GM23338 (cell line): ENCODE data around the gene TM9SF4. TPM values are rescaled to one million over a fixed set of nuclear protein-coding genes. Genes with fewer than 3 reads are reported as not detected.

Source experiments
- ATAC-seq: fragments of 200-7000 bp; cut with Tn5 transposase; 3 replicates; pipeline ENCODE4 v1.9.1; 2020
- DNase-seq: peaks from one replicate; pipeline ENCODE4 v3.0.0-alpha.2; 2015; ENCODE audit warnings: low spot score
- H2AFZ ChIP-seq: fragments of 200-600 bp; sonication (generic); 2 replicates; pipeline ENCODE4 v1.8.0; 2016; ENCODE audit warnings: antibody characterized with exemption, mild to moderate bottlenecking, moderate library complexity
- H3F3A ChIP-seq: fragments of 200-600 bp; sonication (generic); replicated peaks from 2 replicates; pipeline ENCODE4 v1.8.0; 2017; ENCODE audit warnings: antibody characterized with exemption, mixed run types, low read depth
- H3K27ac ChIP-seq: fragments of 200-600 bp; sonication (generic); 2 replicates; pipeline ENCODE4 v1.6.1; 2016; ENCODE audit warnings: low read depth
- H3K27me3 ChIP-seq: fragments of 200-600 bp; sonication (generic); 2 replicates; pipeline ENCODE4 v1.8.0; 2016; ENCODE audit warnings: mild to moderate bottlenecking, mixed run types, moderate library complexity; ENCODE audit not compliant: insufficient read depth
- H3K36me3 ChIP-seq: fragments of 200-600 bp; sonication (generic); 2 replicates; pipeline ENCODE4 v1.8.0; 2016; ENCODE audit warnings: mild to moderate bottlenecking; ENCODE audit not compliant: insufficient read depth
- H3K4me1 ChIP-seq: fragments of 200-600 bp; sonication (generic); 2 replicates; pipeline ENCODE4 v1.8.0; 2016; ENCODE audit warnings: mild to moderate bottlenecking, moderate library complexity; ENCODE audit not compliant: insufficient read depth
- H3K4me2 ChIP-seq: fragments of 200-600 bp; sonication (generic); 2 replicates; pipeline ENCODE4 v1.7.1; 2017; ENCODE audit warnings: mixed run types
- H3K4me3 ChIP-seq: fragments of 200-600 bp; sonication (generic); 2 replicates; pipeline ENCODE4 v1.6.1; 2016; ENCODE audit warnings: mixed run types
- H3K79me2 ChIP-seq: fragments of 200-600 bp; sonication (generic); replicated peaks from 2 replicates; pipeline ENCODE4 v1.8.0; 2017; ENCODE audit warnings: mild to moderate bottlenecking; ENCODE audit not compliant: insufficient read depth
- H3K9me2 ChIP-seq: fragments of 200-600 bp; sonication (generic); 2 replicates; pipeline ENCODE4 v1.8.0; 2017; ENCODE audit not compliant: insufficient read depth
- H4K20me1 ChIP-seq: fragments of 200-600 bp; sonication (generic); replicated peaks from 2 replicates; pipeline ENCODE4 v1.8.0; 2017; ENCODE audit warnings: mild to moderate bottlenecking; ENCODE audit not compliant: insufficient read depth
- H3K27ac Mint-ChIP-seq: 2 replicates; pipeline ENCODE4 v1.8.0; 2020; ENCODE audit warnings: inconsistent platforms, mild to moderate bottlenecking, moderate library complexity, mixed read lengths
- H3K27me3 Mint-ChIP-seq: 3 replicates; pipeline ENCODE4 v1.8.0; 2022; ENCODE audit warnings: low read depth, mild to moderate bottlenecking, moderate library complexity, mixed read lengths, inconsistent platforms; ENCODE audit not compliant: insufficient read depth, poor library complexity
- H3K36me3 Mint-ChIP-seq: 3 replicates; pipeline ENCODE4 v1.8.0; 2021; ENCODE audit warnings: low read depth, mild to moderate bottlenecking, inconsistent platforms, moderate library complexity, mixed read lengths
- H3K4me1 Mint-ChIP-seq: 3 replicates; pipeline ENCODE4 v1.8.0; 2020; ENCODE audit warnings: mild to moderate bottlenecking, inconsistent platforms, mixed read lengths
- H3K4me3 Mint-ChIP-seq: 3 replicates; pipeline ENCODE4 v1.8.0; 2021; ENCODE audit warnings: moderate library complexity, mild to moderate bottlenecking, inconsistent platforms, mixed read lengths
- H3K9me3 Mint-ChIP-seq: 3 replicates; pipeline ENCODE4 v1.8.0; 2020; ENCODE audit warnings: moderate library complexity, mild to moderate bottlenecking, inconsistent platforms, mixed read lengths
- CREB1 ChIP-seq: fragments of 250-450 bp; sonication (Bioruptor Pico); IDR thresholded peaks from 2 replicates; pipeline ENCODE4 v1.5.0; 2020; ENCODE audit warnings: low read depth, mild to moderate bottlenecking, moderate library complexity
- CTCF ChIP-seq, 2 experiments: fragments of 200-600 bp in 1 of 2; sonication (generic) in 1 of 2; conservative IDR thresholded peaks; 2 replicates each; pipeline versions ENCODE4 v1.5.1 to v1.6.1; 2016 to 2017; ENCODE audit warnings: antibody characterized with exemption in 2 of 2, low read depth in 2 of 2, mild to moderate bottlenecking in 2 of 2, moderate library complexity in 1 of 2
- EZH2 ChIP-seq: fragments of 200-600 bp; sonication (generic); IDR thresholded peaks from one replicate; pipeline ENCODE4 v1.8.0; 2017; ENCODE audit warnings: antibody characterized with exemption, mild to moderate bottlenecking, low read depth; ENCODE audit not compliant: unreplicated experiment
- EZH2phosphoT487 ChIP-seq: fragments of 200-600 bp; sonication (generic); IDR thresholded peaks from one replicate; pipeline ENCODE4 v1.8.1; 2018; ENCODE audit warnings: antibody characterized with exemption; ENCODE audit not compliant: unreplicated experiment
- JUNB ChIP-seq: IDR thresholded peaks from one replicate; pipeline ENCODE4 v1.6.1; 2016; ENCODE audit warnings: antibody characterized with exemption; ENCODE audit not compliant: unreplicated experiment
- NANOG ChIP-seq: IDR thresholded peaks from 2 replicates; pipeline ENCODE4 v1.6.1; 2016; ENCODE audit warnings: antibody characterized with exemption, borderline replicate concordance
- POLR2AphosphoS5 ChIP-seq: IDR thresholded peaks from 2 replicates; pipeline ENCODE4 v1.6.1; 2016; ENCODE audit warnings: antibody characterized with exemption, low read depth
- STAT1 ChIP-seq: IDR thresholded peaks from one replicate; pipeline ENCODE4 v1.6.1; 2016; ENCODE audit warnings: antibody characterized with exemption; ENCODE audit not compliant: unreplicated experiment
- ZNF114 ChIP-seq: fragments of 250-450 bp; sonication (Bioruptor Pico); IDR thresholded peaks from 2 replicates; pipeline ENCODE4 v1.5.0; 2020; ENCODE audit warnings: mild to moderate bottlenecking, moderate library complexity
- ZNF331 ChIP-seq: fragments of 250-450 bp; sonication (Bioruptor Pico); IDR thresholded peaks from 2 replicates; pipeline ENCODE4 v1.5.0; 2020; ENCODE audit warnings: low read depth, mild to moderate bottlenecking, moderate library complexity
- polyA plus RNA-seq: library from polyadenylated mRNA; unstranded; fragments of >200 nt; fragmentation: Nextera tagmentation; extraction: Ambion mirVana; gene quantifications from 2 replicates; pipeline ENCODE4 v1.2.1, GENCODE V29; 2016
- total RNA-seq: library from RNA; depleted of rRNA; stranded (reverse); fragments of >200 nt; shearing (Covaris generic); gene quantifications from 2 replicates; pipeline ENCODE4 v1.2.3, GENCODE V29; 2014
- TF ChIP-seq, protein P1 (sequence below): fragments of 250-450 bp; sonication (Bioruptor Pico); IDR thresholded peaks from 2 replicates; pipeline ENCODE4 v1.5.0; 2020; ENCODE audit warnings: mild to moderate bottlenecking, moderate library complexity
- TF ChIP-seq, protein P2 (sequence below): IDR thresholded peaks from 2 replicates; pipeline ENCODE4 v1.6.1; 2016; ENCODE audit warnings: antibody characterized with exemption
- TF ChIP-seq, protein P3 (sequence below): IDR thresholded peaks from one replicate; pipeline ENCODE4 v1.6.1; 2018; ENCODE audit warnings: antibody characterized with exemption; ENCODE audit not compliant: unreplicated experiment

TM9SF4 gene
- total and polyA plus RNA-seq, 2 experiments from 2014 or later, result 20.4 to 52.6 TPM

DNA sequence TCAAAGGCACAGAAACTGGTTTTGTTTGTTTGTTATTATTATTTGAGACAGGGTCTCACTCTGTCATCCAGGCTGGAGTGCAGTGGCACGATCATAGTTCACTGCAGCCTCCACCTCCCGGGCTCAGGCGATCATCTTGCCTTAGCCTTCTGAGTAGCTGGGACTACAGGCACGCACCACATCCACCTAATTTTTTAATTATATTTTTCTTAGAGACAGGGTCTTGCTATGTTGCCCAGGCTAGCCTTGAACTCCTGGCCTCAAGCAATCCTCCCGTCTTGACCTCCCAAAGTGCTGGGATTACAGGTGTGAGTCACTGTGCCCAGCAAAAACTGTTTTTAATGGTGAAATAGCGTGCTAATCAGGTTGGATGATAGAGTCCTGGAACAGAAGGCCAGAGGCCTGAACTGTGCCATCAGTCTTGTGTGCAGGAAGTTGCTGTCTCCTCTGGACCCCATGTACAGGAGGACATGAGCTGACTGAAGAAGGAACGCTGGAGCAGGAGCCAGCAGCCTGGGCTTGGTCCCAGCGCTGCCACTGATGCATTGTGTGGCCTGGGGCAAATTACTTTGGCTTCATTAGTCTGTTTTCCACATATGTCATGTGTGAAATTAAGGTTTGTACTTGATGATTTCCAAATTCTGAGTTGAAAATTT is 4.9 kb downstream of the TM9SF4 start:
- Mint-ChIP-seq H3K36me3 (peaks cover 6% of the 10 kb centered on the region; the same call in 2 of the 3 replicates), H3K9me3 (no peaks in the 10 kb centered on the region), H3K27ac (no peak overlapping the region), H3K27me3 (no peaks in the 10 kb centered on the region), H3K4me3 (no peak overlapping the region), H3K4me1 (peaks cover 16% of the 10 kb centered on the region)
- peaks cover 93% of the 10 kb centered on the region for H3K79me2 ChIP-seq
- no peaks in the 10 kb centered on the region for H3K36me3 ChIP-seq
- H4K20me1 ChIP-seq, result peaks cover 47% of the 10 kb centered on the region
- H2AFZ ChIP-seq, result no peak overlapping the region
- no peaks in the 10 kb centered on the region for H3K27me3 ChIP-seq
- H3K4me2 ChIP-seq, result no peak overlapping the region
- peaks cover 22% of the 10 kb centered on the region for H3K4me1 ChIP-seq
- H3K9me2 ChIP-seq, result no peaks in the 10 kb centered on the region
- H3F3A ChIP-seq, result 0 out of 2 replicates have a peak, but pooled peaks cover 5% of the 10 kb centered on the region
- ATAC-seq, result no peak
- no peak for DNase-seq
- no peak overlapping the region for H3K4me3 ChIP-seq
- no peak overlapping the region for H3K27ac ChIP-seq
- TF ChIP-seq CREB1 (CRISPR knock-in tag), result no peak
- no peak for TF ChIP-seq ZNF114 (CRISPR knock-in tag)
- TF ChIP-seq EZH2phosphoT487, result no peak
- TF ChIP-seq CTCF (conservative IDR thresholded peaks at IDR 0.05; ENCODE audit: low read depth in 2 of 2), result no peak
- TF ChIP-seq, protein P1, sequence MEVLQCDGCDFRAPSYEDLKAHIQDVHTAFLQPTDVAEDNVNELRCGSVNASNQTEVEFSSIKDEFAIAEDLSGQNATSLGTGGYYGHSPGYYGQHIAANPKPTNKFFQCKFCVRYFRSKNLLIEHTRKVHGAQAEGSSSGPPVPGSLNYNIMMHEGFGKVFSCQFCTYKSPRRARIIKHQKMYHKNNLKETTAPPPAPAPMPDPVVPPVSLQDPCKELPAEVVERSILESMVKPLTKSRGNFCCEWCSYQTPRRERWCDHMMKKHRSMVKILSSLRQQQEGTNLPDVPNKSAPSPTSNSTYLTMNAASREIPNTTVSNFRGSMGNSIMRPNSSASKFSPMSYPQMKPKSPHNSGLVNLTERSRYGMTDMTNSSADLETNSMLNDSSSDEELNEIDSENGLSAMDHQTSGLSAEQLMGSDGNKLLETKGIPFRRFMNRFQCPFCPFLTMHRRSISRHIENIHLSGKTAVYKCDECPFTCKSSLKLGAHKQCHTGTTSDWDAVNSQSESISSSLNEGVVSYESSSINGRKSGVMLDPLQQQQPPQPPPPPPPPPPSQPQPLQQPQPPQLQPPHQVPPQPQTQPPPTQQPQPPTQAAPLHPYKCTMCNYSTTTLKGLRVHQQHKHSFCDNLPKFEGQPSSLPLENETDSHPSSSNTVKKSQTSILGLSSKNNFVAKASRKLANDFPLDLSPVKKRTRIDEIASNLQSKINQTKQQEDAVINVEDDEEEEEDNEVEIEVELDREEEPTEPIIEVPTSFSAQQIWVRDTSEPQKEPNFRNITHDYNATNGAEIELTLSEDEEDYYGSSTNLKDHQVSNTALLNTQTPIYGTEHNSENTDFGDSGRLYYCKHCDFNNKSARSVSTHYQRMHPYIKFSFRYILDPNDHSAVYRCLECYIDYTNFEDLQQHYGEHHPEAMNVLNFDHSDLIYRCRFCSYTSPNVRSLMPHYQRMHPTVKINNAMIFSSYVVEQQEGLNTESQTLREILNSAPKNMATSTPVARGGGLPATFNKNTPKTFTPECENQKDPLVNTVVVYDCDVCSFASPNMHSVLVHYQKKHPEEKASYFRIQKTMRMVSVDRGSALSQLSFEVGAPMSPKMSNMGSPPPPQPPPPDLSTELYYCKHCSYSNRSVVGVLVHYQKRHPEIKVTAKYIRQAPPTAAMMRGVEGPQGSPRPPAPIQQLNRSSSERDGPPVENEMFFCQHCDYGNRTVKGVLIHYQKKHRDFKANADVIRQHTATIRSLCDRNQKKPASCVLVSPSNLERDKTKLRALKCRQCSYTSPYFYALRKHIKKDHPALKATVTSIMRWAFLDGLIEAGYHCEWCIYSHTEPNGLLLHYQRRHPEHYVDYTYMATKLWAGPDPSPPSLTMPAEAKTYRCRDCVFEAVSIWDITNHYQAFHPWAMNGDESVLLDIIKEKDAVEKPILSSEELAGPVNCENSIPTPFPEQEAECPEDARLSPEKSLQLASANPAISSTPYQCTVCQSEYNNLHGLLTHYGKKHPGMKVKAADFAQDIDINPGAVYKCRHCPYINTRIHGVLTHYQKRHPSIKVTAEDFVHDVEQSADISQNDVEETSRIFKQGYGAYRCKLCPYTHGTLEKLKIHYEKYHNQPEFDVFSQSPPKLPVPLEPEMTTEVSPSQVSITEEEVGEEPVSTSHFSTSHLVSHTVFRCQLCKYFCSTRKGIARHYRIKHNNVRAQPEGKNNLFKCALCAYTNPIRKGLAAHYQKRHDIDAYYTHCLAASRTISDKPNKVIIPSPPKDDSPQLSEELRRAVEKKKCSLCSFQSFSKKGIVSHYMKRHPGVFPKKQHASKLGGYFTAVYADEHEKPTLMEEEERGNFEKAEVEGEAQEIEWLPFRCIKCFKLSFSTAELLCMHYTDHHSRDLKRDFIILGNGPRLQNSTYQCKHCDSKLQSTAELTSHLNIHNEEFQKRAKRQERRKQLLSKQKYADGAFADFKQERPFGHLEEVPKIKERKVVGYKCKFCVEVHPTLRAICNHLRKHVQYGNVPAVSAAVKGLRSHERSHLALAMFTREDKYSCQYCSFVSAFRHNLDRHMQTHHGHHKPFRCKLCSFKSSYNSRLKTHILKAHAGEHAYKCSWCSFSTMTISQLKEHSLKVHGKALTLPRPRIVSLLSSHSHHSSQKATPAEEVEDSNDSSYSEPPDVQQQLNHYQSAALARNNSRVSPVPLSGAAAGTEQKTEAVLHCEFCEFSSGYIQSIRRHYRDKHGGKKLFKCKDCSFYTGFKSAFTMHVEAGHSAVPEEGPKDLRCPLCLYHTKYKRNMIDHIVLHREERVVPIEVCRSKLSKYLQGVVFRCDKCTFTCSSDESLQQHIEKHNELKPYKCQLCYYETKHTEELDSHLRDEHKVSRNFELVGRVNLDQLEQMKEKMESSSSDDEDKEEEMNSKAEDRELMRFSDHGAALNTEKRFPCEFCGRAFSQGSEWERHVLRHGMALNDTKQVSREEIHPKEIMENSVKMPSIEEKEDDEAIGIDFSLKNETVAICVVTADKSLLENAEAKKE (CRISPR knock-in tag), result no peak
- TF ChIP-seq, protein P2, sequence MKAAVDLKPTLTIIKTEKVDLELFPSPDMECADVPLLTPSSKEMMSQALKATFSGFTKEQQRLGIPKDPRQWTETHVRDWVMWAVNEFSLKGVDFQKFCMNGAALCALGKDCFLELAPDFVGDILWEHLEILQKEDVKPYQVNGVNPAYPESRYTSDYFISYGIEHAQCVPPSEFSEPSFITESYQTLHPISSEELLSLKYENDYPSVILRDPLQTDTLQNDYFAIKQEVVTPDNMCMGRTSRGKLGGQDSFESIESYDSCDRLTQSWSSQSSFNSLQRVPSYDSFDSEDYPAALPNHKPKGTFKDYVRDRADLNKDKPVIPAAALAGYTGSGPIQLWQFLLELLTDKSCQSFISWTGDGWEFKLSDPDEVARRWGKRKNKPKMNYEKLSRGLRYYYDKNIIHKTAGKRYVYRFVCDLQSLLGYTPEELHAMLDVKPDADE, result no peak
- no peak for TF ChIP-seq NANOG
- TF ChIP-seq POLR2AphosphoS5, result no peak
- TF ChIP-seq, protein P3, sequence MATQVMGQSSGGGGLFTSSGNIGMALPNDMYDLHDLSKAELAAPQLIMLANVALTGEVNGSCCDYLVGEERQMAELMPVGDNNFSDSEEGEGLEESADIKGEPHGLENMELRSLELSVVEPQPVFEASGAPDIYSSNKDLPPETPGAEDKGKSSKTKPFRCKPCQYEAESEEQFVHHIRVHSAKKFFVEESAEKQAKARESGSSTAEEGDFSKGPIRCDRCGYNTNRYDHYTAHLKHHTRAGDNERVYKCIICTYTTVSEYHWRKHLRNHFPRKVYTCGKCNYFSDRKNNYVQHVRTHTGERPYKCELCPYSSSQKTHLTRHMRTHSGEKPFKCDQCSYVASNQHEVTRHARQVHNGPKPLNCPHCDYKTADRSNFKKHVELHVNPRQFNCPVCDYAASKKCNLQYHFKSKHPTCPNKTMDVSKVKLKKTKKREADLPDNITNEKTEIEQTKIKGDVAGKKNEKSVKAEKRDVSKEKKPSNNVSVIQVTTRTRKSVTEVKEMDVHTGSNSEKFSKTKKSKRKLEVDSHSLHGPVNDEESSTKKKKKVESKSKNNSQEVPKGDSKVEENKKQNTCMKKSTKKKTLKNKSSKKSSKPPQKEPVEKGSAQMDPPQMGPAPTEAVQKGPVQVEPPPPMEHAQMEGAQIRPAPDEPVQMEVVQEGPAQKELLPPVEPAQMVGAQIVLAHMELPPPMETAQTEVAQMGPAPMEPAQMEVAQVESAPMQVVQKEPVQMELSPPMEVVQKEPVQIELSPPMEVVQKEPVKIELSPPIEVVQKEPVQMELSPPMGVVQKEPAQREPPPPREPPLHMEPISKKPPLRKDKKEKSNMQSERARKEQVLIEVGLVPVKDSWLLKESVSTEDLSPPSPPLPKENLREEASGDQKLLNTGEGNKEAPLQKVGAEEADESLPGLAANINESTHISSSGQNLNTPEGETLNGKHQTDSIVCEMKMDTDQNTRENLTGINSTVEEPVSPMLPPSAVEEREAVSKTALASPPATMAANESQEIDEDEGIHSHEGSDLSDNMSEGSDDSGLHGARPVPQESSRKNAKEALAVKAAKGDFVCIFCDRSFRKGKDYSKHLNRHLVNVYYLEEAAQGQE, result no peak
- no peak for TF ChIP-seq JUNB
- TF ChIP-seq STAT1, result no peak
- TF ChIP-seq ZNF331 (CRISPR knock-in tag), result no peak
- TF ChIP-seq EZH2, result no peak
